ENCODE measurements around the gene SPOCK3. TPM values are rescaled to one million over a fixed set of nuclear protein-coding genes. Genes with fewer than 3 reads are reported as not detected.

The SPOCK3 gene
- total RNA-seq, 2 donors from 2014 or later = 18.1 to 22.8 TPM

GRCh38 chr4:166737430-166737829 is 496.9 kb downstream of the SPOCK3 start:
- DNase-seq (ENCODE audit: low spot score) = no peak
- Histone ChIP-seq H3K9me3 (no peaks in the 10 kb centered on the region), H3K27ac (no peak overlapping the region), H3K4me1 (replicated peaks) (no peaks in the 10 kb centered on the region), H3K27me3 (replicated peaks; ENCODE audit: insufficient read depth) (no peaks in the 10 kb centered on the region), H3K4me3 (no peak overlapping the region), H3K36me3 (no peaks in the 10 kb centered on the region)
- TF ChIP-seq POLR2AphosphoS5 (IDR thresholded peaks at IDR 0.05) = no peak
- TF ChIP-seq POLR2A (IDR thresholded peaks at IDR 0.05) = no peak
- TF ChIP-seq CTCF (IDR thresholded peaks at IDR 0.05) = no peak
- intact Hi-C loops (cut with DNase I) = no loop called here

- Histone ChIP-seq H3K27me3 (replicated peaks; ENCODE audit: insufficient read depth) (no peaks in the 10 kb centered on the region), H3K27ac (no peak overlapping the region), H3K9me3 (no peaks in the 10 kb centered on the region), H3K4me1 (replicated peaks) (no peaks in the 10 kb centered on the region), H3K36me3 (no peaks in the 10 kb centered on the region), H3K4me3 (no peak overlapping the region)
- no peak for DNase-seq (ENCODE audit: low spot score)
- TF ChIP-seq POLR2AphosphoS5 (IDR thresholded peaks at IDR 0.05) (no peak), POLR2A (IDR thresholded peaks at IDR 0.05) (no peak), CTCF (IDR thresholded peaks at IDR 0.05) (no peak)
- intact Hi-C loops (cut with DNase I) = no loop called here
- 89% methylated on average over 1 of the region's 1 CpG for WGBS
Measured at GRCh38 chr4:166735553-166735952, 498.7 kb downstream of the SPOCK3 start.

- intact Hi-C loops (cut with DNase I) = no loop called here
- Histone ChIP-seq H3K36me3 (no peaks in the 10 kb centered on the region), H3K27me3 (replicated peaks; ENCODE audit: insufficient read depth) (no peaks in the 10 kb centered on the region), H3K4me1 (replicated peaks) (no peaks in the 10 kb centered on the region), H3K27ac (no peak overlapping the region), H3K9me3 (no peaks in the 10 kb centered on the region), H3K4me3 (no peak overlapping the region)
- no peak for DNase-seq (ENCODE audit: low spot score)
- TF ChIP-seq CTCF (IDR thresholded peaks at IDR 0.05) (no peak), POLR2A (IDR thresholded peaks at IDR 0.05) (no peak)
- WGBS = 91% methylated on average over 3 of the region's 3 CpGs
Measured at GRCh38 chr4:166734797-166735196, 499.5 kb downstream of the SPOCK3 start.

- Histone ChIP-seq H3K4me1 (replicated peaks) (no peaks in the 10 kb centered on the region), H3K27me3 (replicated peaks; ENCODE audit: insufficient read depth) (no peaks in the 10 kb centered on the region), H3K36me3 (no peaks in the 10 kb centered on the region), H3K9me3 (no peaks in the 10 kb centered on the region), H3K27ac (no peak overlapping the region), H3K4me3 (no peak overlapping the region)
- TF ChIP-seq POLR2AphosphoS5 (IDR thresholded peaks at IDR 0.05) = no peak
- TF ChIP-seq CTCF (IDR thresholded peaks at IDR 0.05) = no peak
- no peak for TF ChIP-seq POLR2A (IDR thresholded peaks at IDR 0.05)
- DNase-seq (ENCODE audit: low spot score) = no peak
- intact Hi-C loops (cut with DNase I) = no loop called here
- 84% methylated on average over 3 of the region's 3 CpGs for WGBS
Measured at GRCh38 chr4:166733686-166734085, 500.6 kb downstream of the SPOCK3 start.

- intact Hi-C loops (cut with DNase I) = no loop called here
Measured at GRCh38 chr4:166726832-166727231, 507.5 kb downstream of the SPOCK3 start.

More at GRCh38 chr4:166726832-166727231, 507.5 kb downstream of the SPOCK3 start:
- DNase-seq (ENCODE audit: low spot score) = no peak
- no peak overlapping the region for H3K4me3 ChIP-seq
- H3K36me3 ChIP-seq = no peaks in the 10 kb centered on the region
- H3K27me3 ChIP-seq (replicated peaks; ENCODE audit: insufficient read depth) = no peaks in the 10 kb centered on the region
- H3K9me3 ChIP-seq = no peaks in the 10 kb centered on the region
- WGBS = 73% methylated on average over 5 of the region's 5 CpGs
- no peaks in the 10 kb centered on the region for H3K4me1 ChIP-seq (replicated peaks)
- TF ChIP-seq POLR2AphosphoS5 (IDR thresholded peaks at IDR 0.05) (no peak), CTCF (IDR thresholded peaks at IDR 0.05) (no peak), POLR2A (IDR thresholded peaks at IDR 0.05) (no peak)
- H3K27ac ChIP-seq = no peak overlapping the region

All from prostate gland (tissue), 2 donors.